HepG2 (cell line): ENCODE data around the gene PANK3. TPM values are rescaled to one million over a fixed set of nuclear protein-coding genes. Genes with fewer than 3 reads are reported as not detected.

Experiments
- CAMTA2 ChIP-seq: sonication (generic); formaldehyde crosslinking; IDR thresholded peaks from 2 replicates; pipeline ENCODE4 v1.4.0; 2020; ENCODE audit warnings: mild to moderate bottlenecking, missing genetic modification reagents, borderline replicate concordance
- CREB1 ChIP-seq, 2 experiments: fragments of 450-650 bp in 1 of 2; IDR thresholded peaks; 2 replicates each; pipeline ENCODE4 v1.6.1; 2016 to 2017; ENCODE audit warnings: control low read depth in 1 of 2, mild to moderate bottlenecking in 1 of 2, missing compliant biosample characterization in 1 of 2, missing genetic modification characterization in 1 of 2
- GABPB1 ChIP-seq: IDR thresholded peaks from 2 replicates; pipeline ENCODE4 v1.6.1; 2016; ENCODE audit warnings: mild to moderate bottlenecking, missing genetic modification reagents, moderate library complexity, missing compliant biosample characterization
- HBP1 ChIP-seq: IDR thresholded peaks from 2 replicates; pipeline ENCODE4 v1.6.1; 2016; ENCODE audit warnings: low read depth, control low read depth
- PCBP2 ChIP-seq: fragments of 200-400 bp; formaldehyde crosslinking; optimal IDR thresholded peaks from 2 replicates; pipeline ENCODE3; 2018; ENCODE audit warnings: low read length, low read depth; ENCODE audit not compliant: poor library complexity, severe bottlenecking
- PHF8 ChIP-seq: sonication (generic); formaldehyde crosslinking; IDR thresholded peaks from 2 replicates; pipeline ENCODE4 v1.5.0; 2020; ENCODE audit warnings: missing genetic modification reagents
- SP2 ChIP-seq: sonication (generic); formaldehyde crosslinking; IDR thresholded peaks from 2 replicates; pipeline ENCODE4 v1.5.1; 2020; ENCODE audit warnings: mild to moderate bottlenecking, missing genetic modification reagents
- TEF ChIP-seq: sonication (generic); formaldehyde crosslinking; IDR thresholded peaks from 2 replicates; pipeline ENCODE4 v1.5.0; 2020; ENCODE audit warnings: missing genetic modification reagents
- YY1 ChIP-seq: IDR thresholded peaks from 2 replicates; pipeline ENCODE4 v1.6.1; 2011; ENCODE audit warnings: low read length, low read depth, moderate library complexity, mild to moderate bottlenecking; ENCODE audit not compliant: insufficient read depth, insufficient replicate concordance
- ZNF224 ChIP-seq: sonication (generic); formaldehyde crosslinking; IDR thresholded peaks from 2 replicates; pipeline ENCODE4 v1.5.0; 2020; ENCODE audit warnings: mild to moderate bottlenecking, missing genetic modification reagents
- polyA plus RNA-seq, 8 experiments: library from polyadenylated mRNA; depleted of rRNA in 3 of 8; stranded (reverse) in 7 of 8; unstranded in 1 of 8; fragments of >200 nt; fragmentation: Illumina TruSeq in 4 of 8; extraction: Trizol in 4 of 8; gene quantifications; 2 replicates each; pipeline versions ENCODE4 v1.2.1 to v1.2.3, GENCODE V29; 2011 to 2016; ENCODE audit warnings: low read depth in 4 of 8, missing spikeins in 1 of 8, mixed read lengths in 1 of 8; ENCODE audit not compliant: insufficient read depth in 1 of 8
- total RNA-seq, 5 experiments: library from RNA; depleted of rRNA; stranded (reverse); fragments of >200 nt; fragmentation: Illumina TruSeq; extraction: Trizol; gene quantifications; 2 replicates each; pipeline ENCODE4 v1.2.3, GENCODE V29; 2016; ENCODE audit warnings: low read depth in 1 of 5
- TF ChIP-seq, protein P1 (sequence below): sonication (generic); formaldehyde crosslinking; IDR thresholded peaks from 2 replicates; pipeline ENCODE4 v1.9.0; 2022; ENCODE audit warnings: missing genetic modification reagents, mild to moderate bottlenecking, borderline replicate concordance
- TF ChIP-seq, protein P2 (sequence below): sonication (generic); formaldehyde crosslinking; IDR thresholded peaks from 2 replicates; pipeline ENCODE4 v1.8.1; 2023; ENCODE audit warnings: missing genetic modification reagents, inconsistent platforms, borderline replicate concordance
- TF ChIP-seq, protein P3 (sequence below): sonication (generic); formaldehyde crosslinking; IDR thresholded peaks from 2 replicates; pipeline ENCODE4 v1.5.0; 2020; ENCODE audit warnings: mild to moderate bottlenecking, missing genetic modification reagents, borderline replicate concordance
- TF ChIP-seq, protein P4 (sequence below): sonication (generic); formaldehyde crosslinking; IDR thresholded peaks from 2 replicates; pipeline ENCODE4 v1.5.0; 2020; ENCODE audit warnings: missing genetic modification reagents, mild to moderate bottlenecking, borderline replicate concordance

Gene PANK3
- total and polyA plus RNA-seq, 2 of the 13 experiments (the other 11 are each of a cell fraction or from before 2014, with no cell fraction given) = 26.9 to 69.5 TPM

DNA sequence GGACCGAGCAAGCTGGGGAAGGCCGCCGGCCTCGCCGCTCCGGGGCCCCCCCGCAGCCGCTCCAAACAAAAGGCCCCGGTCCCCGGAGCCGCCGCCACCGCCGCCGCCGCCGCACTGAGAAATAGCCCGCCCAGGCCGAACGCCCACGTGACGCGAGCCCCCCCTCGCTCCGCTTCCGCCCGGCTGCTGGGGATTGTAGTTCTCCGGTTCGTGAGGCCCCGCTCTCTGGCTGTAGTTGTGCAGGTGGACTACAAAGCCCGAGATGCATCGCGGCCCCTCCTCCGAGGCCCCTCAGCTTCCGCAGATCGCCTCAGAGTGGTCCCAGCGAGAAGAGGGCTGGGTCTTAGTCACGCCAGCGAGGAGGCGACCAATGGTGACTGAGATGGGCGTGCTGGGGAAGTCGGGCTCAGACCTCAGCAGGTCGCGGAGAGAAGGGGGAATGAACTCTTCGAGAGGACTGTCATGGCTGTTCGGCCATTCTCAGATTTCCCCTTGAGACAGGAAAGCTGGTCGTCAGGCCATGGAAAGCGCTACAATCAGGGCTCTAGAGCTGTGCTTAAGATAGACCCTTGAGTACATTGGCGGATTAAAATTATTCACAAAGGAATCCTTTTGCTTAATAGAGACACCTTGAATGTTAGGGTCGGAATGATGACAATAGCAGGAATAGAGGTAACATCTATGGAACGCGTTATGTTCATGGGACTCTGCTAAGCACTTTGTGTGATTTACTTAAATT, 489 bp upstream of the PANK3 start (continued):
- TF ChIP-seq, protein P1, sequence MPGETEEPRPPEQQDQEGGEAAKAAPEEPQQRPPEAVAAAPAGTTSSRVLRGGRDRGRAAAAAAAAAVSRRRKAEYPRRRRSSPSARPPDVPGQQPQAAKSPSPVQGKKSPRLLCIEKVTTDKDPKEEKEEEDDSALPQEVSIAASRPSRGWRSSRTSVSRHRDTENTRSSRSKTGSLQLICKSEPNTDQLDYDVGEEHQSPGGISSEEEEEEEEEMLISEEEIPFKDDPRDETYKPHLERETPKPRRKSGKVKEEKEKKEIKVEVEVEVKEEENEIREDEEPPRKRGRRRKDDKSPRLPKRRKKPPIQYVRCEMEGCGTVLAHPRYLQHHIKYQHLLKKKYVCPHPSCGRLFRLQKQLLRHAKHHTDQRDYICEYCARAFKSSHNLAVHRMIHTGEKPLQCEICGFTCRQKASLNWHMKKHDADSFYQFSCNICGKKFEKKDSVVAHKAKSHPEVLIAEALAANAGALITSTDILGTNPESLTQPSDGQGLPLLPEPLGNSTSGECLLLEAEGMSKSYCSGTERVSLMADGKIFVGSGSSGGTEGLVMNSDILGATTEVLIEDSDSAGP (CRISPR knock-in tag) = peak; percentile 69
- TF ChIP-seq CREB1 (IDR thresholded peaks at IDR 0.05) (peak; percentile 74), CREB1 (CRISPR knock-in tag; IDR thresholded peaks at IDR 0.05) (peak; percentile 75), PCBP2 (no peak), ZNF224 (CRISPR knock-in tag) (no peak), GABPB1 (CRISPR knock-in tag) (peak; percentile 97), CAMTA2 (CRISPR knock-in tag) (no peak), PHF8 (CRISPR knock-in tag) (peak; percentile 74), SP2 (CRISPR knock-in tag) (peak; percentile 70), HBP1 (CRISPR knock-in tag) (no peak), TEF (no peak), YY1 (peak; percentile 79)
- TF ChIP-seq, protein P2, sequence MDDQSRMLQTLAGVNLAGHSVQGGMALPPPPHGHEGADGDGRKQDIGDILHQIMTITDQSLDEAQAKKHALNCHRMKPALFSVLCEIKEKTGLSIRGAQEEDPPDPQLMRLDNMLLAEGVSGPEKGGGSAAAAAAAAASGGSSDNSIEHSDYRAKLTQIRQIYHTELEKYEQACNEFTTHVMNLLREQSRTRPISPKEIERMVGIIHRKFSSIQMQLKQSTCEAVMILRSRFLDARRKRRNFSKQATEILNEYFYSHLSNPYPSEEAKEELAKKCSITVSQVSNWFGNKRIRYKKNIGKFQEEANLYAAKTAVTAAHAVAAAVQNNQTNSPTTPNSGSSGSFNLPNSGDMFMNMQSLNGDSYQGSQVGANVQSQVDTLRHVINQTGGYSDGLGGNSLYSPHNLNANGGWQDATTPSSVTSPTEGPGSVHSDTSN (CRISPR knock-in tag) = no peak
- TF ChIP-seq, protein P3, sequence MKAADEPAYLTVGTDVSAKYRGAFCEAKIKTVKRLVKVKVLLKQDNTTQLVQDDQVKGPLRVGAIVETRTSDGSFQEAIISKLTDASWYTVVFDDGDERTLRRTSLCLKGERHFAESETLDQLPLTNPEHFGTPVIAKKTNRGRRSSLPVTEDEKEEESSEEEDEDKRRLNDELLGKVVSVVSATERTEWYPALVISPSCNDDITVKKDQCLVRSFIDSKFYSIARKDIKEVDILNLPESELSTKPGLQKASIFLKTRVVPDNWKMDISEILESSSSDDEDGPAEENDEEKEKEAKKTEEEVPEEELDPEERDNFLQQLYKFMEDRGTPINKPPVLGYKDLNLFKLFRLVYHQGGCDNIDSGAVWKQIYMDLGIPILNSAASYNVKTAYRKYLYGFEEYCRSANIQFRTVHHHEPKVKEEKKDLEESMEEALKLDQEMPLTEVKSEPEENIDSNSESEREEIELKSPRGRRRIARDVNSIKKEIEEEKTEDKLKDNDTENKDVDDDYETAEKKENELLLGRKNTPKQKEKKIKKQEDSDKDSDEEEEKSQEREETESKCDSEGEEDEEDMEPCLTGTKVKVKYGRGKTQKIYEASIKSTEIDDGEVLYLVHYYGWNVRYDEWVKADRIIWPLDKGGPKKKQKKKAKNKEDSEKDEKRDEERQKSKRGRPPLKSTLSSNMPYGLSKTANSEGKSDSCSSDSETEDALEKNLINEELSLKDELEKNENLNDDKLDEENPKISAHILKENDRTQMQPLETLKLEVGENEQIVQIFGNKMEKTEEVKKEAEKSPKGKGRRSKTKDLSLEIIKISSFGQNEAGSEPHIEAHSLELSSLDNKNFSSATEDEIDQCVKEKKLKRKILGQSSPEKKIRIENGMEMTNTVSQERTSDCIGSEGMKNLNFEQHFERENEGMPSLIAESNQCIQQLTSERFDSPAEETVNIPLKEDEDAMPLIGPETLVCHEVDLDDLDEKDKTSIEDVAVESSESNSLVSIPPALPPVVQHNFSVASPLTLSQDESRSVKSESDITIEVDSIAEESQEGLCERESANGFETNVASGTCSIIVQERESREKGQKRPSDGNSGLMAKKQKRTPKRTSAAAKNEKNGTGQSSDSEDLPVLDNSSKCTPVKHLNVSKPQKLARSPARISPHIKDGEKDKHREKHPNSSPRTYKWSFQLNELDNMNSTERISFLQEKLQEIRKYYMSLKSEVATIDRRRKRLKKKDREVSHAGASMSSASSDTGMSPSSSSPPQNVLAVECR = peak; percentile 60; the same call in 1 of the 2 replicates
- TF ChIP-seq, protein P4, sequence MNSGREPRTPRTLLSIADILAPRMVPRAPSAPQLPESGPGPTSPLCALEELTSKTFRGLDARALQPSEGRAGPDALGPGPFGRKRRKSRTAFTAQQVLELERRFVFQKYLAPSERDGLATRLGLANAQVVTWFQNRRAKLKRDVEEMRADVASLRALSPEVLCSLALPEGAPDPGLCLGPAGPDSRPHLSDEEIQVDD = 0 out of 2 replicates have a peak, but pooled peaks have one; percentile 69
